HepG2 (cell line): Measurements from ENCODE around the gene ADGRD1. TPM values are rescaled to one million over a fixed set of nuclear protein-coding genes. Genes with fewer than 3 reads are reported as not detected.

ENCODE experiments used
- ARID2 ChIP-seq: sonication (generic); formaldehyde crosslinking; IDR thresholded peaks from 2 replicates; pipeline ENCODE4 v1.8.1; 2022; ENCODE audit warnings: mild to moderate bottlenecking, missing genetic modification reagents, borderline replicate concordance
- BCL3 ChIP-seq: sonication (generic); formaldehyde crosslinking; IDR thresholded peaks from 2 replicates; pipeline ENCODE4 v1.5.1; 2020; ENCODE audit warnings: mild to moderate bottlenecking, missing genetic modification reagents, moderate library complexity
- CEBPB ChIP-seq: IDR thresholded peaks from 2 replicates; pipeline ENCODE4 v1.6.1; 2011; ENCODE audit warnings: low read depth, low read length, improper control_type of control experiment, borderline replicate concordance
- CEBPG ChIP-seq: IDR thresholded peaks from 2 replicates; pipeline ENCODE4 v1.6.1; 2016
- CHD2 ChIP-seq: IDR thresholded peaks from 2 replicates; pipeline ENCODE4 v1.6.1; 2011; ENCODE audit warnings: low read depth, low read length, improper control_type of control experiment
- NFE2 ChIP-seq: sonication (generic); formaldehyde crosslinking; IDR thresholded peaks from 2 replicates; pipeline ENCODE4 v1.4.0; 2020; ENCODE audit warnings: missing genetic modification reagents
- SOX13 ChIP-seq, 3 experiments: fragments of 450-650 bp in 1 of 3; sonication (generic) in 1 of 3; formaldehyde crosslinking in 1 of 3; IDR thresholded peaks in 2 of 3; conservative IDR thresholded peaks in 1 of 3; 2 replicates each; pipeline versions ENCODE4 v1.5.0 to v1.6.1; 2016 to 2020; ENCODE audit warnings: antibody characterized with exemption in 1 of 3, mild to moderate bottlenecking in 1 of 3, missing compliant biosample characterization in 1 of 3, missing genetic modification reagents in 1 of 3, moderate library complexity in 1 of 3
- THAP9 ChIP-seq: sonication (generic); formaldehyde crosslinking; IDR thresholded peaks from 2 replicates; pipeline ENCODE4; 2020; ENCODE audit warnings: missing genetic modification reagents, mild to moderate bottlenecking, borderline replicate concordance
- ZFP1 ChIP-seq: IDR thresholded peaks from 2 replicates; pipeline ENCODE4 v1.6.1; 2016
- ZNF10 ChIP-seq: sonication (generic); formaldehyde crosslinking; IDR thresholded peaks from 2 replicates; pipeline ENCODE4 v1.4.0; 2020; ENCODE audit warnings: mild to moderate bottlenecking, low read depth, missing genetic modification reagents, borderline replicate concordance
- ZNF274 ChIP-seq: sonication (generic); formaldehyde crosslinking; IDR thresholded peaks from 2 replicates; pipeline ENCODE4 v1.5.1; 2020; ENCODE audit warnings: mild to moderate bottlenecking, missing genetic modification reagents
- ZNF589 ChIP-seq: sonication (generic); formaldehyde crosslinking; conservative IDR thresholded peaks from 2 replicates; pipeline ENCODE4 v1.8.0; 2022; ENCODE audit warnings: mild to moderate bottlenecking, moderate library complexity, missing genetic modification reagents
- polyA plus RNA-seq, 8 experiments: library from polyadenylated mRNA; depleted of rRNA in 3 of 8; stranded (reverse) in 7 of 8; unstranded in 1 of 8; fragments of >200 nt; fragmentation: Illumina TruSeq in 4 of 8; extraction: Trizol in 4 of 8; gene quantifications; 2 replicates each; pipeline versions ENCODE4 v1.2.1 to v1.2.3, GENCODE V29; 2011 to 2016; ENCODE audit warnings: low read depth in 4 of 8, missing spikeins in 1 of 8, mixed read lengths in 1 of 8; ENCODE audit not compliant: insufficient read depth in 1 of 8
- total RNA-seq, 5 experiments: library from RNA; depleted of rRNA; stranded (reverse); fragments of >200 nt; fragmentation: Illumina TruSeq; extraction: Trizol; gene quantifications; 2 replicates each; pipeline ENCODE4 v1.2.3, GENCODE V29; 2016; ENCODE audit warnings: low read depth in 1 of 5
- TF ChIP-seq, protein P1 (sequence below): sonication (generic); formaldehyde crosslinking; IDR thresholded peaks from one replicate; pipeline ENCODE4 v1.5.1; 2020; ENCODE audit warnings: mild to moderate bottlenecking, missing genetic modification reagents; ENCODE audit errors: not compliant biosample characterization

The ADGRD1 gene
- total and polyA plus RNA-seq, 2 of the 13 experiments (the other 11 are each of a cell fraction or from before 2014, with no cell fraction given), result 0.46 to 12.4 TPM

- TF ChIP-seq BCL3 (CRISPR knock-in tag), result no peak
- TF ChIP-seq CEBPG (CRISPR knock-in tag), result peak; percentile 25; the same call in 1 of the 2 replicates
- no peak for TF ChIP-seq THAP9
- TF ChIP-seq NFE2, result no peak
- TF ChIP-seq ARID2 (CRISPR knock-in tag), result no peak
- peak; percentile 28; the same call in 1 of the 2 replicates for TF ChIP-seq ZNF589 (CRISPR knock-in tag)
- no peak for TF ChIP-seq SOX13 (IDR thresholded peaks at IDR 0.05)
- no peak for TF ChIP-seq SOX13 (CRISPR knock-in tag; conservative IDR thresholded peaks at IDR 0.05 in 1 of 2, IDR thresholded peaks at IDR 0.05 in 1 of 2)
- TF ChIP-seq, protein P1, sequence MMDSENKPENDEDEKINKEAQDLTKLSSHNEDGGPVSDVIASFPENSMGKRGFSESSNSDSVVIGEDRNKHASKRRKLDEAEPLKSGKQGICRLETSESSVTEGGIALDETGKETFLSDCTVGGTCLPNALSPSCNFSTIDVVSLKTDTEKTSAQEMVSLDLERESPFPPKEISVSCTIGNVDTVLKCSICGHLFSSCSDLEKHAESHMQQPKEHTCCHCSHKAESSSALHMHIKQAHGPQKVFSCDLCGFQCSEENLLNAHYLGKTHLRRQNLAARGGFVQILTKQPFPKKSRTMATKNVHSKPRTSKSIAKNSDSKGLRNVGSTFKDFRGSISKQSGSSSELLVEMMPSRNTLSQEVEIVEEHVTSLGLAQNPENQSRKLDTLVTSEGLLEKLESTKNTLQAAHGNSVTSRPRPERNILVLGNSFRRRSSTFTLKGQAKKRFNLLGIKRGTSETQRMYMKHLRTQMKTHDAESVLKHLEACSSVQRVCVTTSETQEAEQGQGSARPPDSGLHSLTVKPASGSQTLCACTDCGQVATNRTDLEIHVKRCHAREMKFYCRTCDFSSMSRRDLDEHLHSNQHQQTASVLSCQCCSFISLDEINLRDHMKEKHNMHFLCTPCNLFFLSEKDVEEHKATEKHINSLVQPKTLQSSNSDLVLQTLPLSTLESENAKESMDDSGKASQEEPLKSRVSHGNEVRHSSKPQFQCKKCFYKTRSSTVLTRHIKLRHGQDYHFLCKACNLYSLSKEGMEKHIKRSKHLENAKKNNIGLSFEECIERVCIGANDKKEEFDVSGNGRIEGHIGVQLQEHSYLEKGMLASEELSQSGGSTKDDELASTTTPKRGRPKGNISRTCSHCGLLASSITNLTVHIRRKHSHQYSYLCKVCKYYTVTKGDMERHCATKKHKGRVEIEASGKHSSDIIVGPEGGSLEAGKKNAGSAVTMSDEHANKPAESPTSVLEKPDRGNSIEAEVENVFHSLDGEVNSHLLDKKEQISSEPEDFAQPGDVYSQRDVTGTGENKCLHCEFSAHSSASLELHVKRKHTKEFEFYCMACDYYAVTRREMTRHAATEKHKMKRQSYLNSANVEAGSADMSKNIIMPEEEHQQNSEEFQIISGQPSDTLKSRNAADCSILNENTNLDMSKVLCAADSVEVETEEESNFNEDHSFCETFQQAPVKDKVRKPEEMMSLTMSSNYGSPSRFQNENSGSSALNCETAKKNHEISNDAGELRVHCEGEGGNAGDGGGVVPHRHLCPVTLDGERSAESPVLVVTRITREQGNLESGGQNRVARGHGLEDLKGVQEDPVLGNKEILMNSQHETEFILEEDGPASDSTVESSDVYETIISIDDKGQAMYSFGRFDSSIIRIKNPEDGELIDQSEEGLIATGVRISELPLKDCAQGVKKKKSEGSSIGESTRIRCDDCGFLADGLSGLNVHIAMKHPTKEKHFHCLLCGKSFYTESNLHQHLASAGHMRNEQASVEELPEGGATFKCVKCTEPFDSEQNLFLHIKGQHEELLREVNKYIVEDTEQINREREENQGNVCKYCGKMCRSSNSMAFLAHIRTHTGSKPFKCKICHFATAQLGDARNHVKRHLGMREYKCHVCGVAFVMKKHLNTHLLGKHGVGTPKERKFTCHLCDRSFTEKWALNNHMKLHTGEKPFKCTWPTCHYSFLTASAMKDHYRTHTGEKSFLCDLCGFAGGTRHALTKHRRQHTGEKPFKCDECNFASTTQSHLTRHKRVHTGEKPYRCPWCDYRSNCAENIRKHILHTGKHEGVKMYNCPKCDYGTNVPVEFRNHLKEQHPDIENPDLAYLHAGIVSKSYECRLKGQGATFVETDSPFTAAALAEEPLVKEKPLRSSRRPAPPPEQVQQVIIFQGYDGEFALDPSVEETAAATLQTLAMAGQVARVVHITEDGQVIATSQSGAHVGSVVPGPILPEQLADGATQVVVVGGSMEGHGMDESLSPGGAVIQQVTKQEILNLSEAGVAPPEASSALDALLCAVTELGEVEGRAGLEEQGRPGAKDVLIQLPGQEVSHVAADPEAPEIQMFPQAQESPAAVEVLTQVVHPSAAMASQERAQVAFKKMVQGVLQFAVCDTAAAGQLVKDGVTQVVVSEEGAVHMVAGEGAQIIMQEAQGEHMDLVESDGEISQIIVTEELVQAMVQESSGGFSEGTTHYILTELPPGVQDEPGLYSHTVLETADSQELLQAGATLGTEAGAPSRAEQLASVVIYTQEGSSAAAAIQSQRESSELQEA (CRISPR knock-in tag), result no peak
- no peak for TF ChIP-seq ZNF10 (CRISPR knock-in tag)
- no peak for TF ChIP-seq CHD2
- TF ChIP-seq ZNF274, result no peak
- TF ChIP-seq CEBPB, result peak; percentile 0; the same call in 1 of the 2 replicates
- TF ChIP-seq ZFP1, result no peak
Measured at GRCh38 chr12:130920723-130921381, 32.9 kb upstream of the ADGRD1 start (continued).
